Measurements from ENCODE around the gene BNC2.

The BNC2 gene

GRCh38 chr9:16526380-16526779, 344.1 kb downstream of the BNC2 start:
- Mint-ChIP-seq H3K4me3 (no peak overlapping the region), H3K36me3 (ENCODE audit: low read depth) (peaks cover 9% of the 10 kb centered on the region), H3K27ac (peak overlapping the region in 2 of 3 experiments; percentile 17 to 28), H3K9me3 (no peaks in the 10 kb centered on the region), H3K4me1 (peaks cover 37% of the 10 kb centered on the region), H3K27me3 (ENCODE audit: low read depth) (no peaks in the 10 kb centered on the region)
- TF ChIP-seq, protein P1, sequence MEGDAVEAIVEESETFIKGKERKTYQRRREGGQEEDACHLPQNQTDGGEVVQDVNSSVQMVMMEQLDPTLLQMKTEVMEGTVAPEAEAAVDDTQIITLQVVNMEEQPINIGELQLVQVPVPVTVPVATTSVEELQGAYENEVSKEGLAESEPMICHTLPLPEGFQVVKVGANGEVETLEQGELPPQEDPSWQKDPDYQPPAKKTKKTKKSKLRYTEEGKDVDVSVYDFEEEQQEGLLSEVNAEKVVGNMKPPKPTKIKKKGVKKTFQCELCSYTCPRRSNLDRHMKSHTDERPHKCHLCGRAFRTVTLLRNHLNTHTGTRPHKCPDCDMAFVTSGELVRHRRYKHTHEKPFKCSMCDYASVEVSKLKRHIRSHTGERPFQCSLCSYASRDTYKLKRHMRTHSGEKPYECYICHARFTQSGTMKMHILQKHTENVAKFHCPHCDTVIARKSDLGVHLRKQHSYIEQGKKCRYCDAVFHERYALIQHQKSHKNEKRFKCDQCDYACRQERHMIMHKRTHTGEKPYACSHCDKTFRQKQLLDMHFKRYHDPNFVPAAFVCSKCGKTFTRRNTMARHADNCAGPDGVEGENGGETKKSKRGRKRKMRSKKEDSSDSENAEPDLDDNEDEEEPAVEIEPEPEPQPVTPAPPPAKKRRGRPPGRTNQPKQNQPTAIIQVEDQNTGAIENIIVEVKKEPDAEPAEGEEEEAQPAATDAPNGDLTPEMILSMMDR (IDR thresholded peaks at IDR 0.05; ENCODE audit: unreplicated experiment in 3 of 3), result no peak

DNA sequence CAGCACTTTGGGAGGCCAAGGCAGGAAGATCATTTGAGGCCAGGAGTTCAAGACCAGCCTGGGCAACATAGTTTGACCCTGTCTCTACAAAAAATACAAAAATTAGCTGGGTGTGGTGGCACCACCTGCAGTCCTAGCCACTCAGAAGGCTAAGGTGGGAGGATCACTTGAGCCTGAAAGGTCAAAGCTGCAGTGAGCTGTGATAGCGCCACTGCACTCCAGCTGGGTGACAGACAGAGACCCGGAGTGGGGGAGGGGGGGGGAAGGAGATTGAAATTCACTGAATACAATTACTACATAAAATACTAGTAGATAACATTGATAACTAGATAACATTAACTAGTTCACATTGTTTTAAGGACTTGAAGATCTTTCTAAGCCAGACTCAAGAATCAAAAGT, 345.6 kb downstream of the BNC2 start:
- H3K27me3 Mint-ChIP-seq (ENCODE audit: low read depth), result no peaks in the 10 kb centered on the region
- H3K9me3 Mint-ChIP-seq, result no peaks in the 10 kb centered on the region
- peak overlapping the region in 1 of 3 experiments; percentile 78 for H3K27ac Mint-ChIP-seq
- peaks cover 5% of the 10 kb centered on the region for H3K36me3 Mint-ChIP-seq (ENCODE audit: low read depth)
- no peak overlapping the region for H3K4me3 Mint-ChIP-seq
- H3K4me1 Mint-ChIP-seq, result peaks cover 41% of the 10 kb centered on the region
- TF ChIP-seq, protein P1 (IDR thresholded peaks at IDR 0.05; ENCODE audit: unreplicated experiment in 3 of 3), result no peak

DNA sequence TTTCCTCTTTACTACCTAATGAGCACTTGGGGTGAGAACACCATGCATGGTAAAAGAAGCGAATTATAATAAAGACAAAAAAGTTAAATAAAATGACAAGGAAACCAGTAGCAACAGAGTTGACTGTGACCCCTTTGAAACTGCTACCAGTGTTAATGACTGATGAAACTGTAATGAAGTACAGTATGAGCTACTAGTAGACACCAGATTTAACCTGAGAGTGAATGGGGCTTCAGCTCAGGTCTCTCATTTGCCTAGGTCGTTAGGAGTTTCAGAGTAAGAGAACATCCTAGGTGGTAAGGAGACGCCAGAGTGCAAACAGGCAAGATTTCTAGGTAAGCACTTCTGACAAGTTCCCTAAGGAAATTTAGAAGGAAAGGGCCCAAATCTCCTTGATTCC, 346.4 kb downstream of the BNC2 start:
- Mint-ChIP-seq H3K36me3 (ENCODE audit: low read depth) (peaks cover 7% of the 10 kb centered on the region), H3K9me3 (no peaks in the 10 kb centered on the region), H3K4me3 (no peak overlapping the region), H3K4me1 (peaks cover 47% of the 10 kb centered on the region), H3K27ac (peak overlapping the region; percentile 60 to 78 (median 69)), H3K27me3 (ENCODE audit: low read depth) (no peaks in the 10 kb centered on the region)
- TF ChIP-seq, protein P1 (IDR thresholded peaks at IDR 0.05; ENCODE audit: unreplicated experiment in 3 of 3), result no peak

- peaks cover 60% of the 10 kb centered on the region for H3K4me1 Mint-ChIP-seq
- H3K9me3 Mint-ChIP-seq, result no peaks in the 10 kb centered on the region
- TF ChIP-seq, protein P1 (IDR thresholded peaks at IDR 0.05; ENCODE audit: unreplicated experiment in 3 of 3), result no peak
- H3K36me3 Mint-ChIP-seq (ENCODE audit: low read depth), result peaks cover 7% of the 10 kb centered on the region
- peak overlapping the region; percentile 98 to 100 (median 98) for H3K27ac Mint-ChIP-seq
- no peaks in the 10 kb centered on the region for H3K27me3 Mint-ChIP-seq (ENCODE audit: low read depth)
- peak overlapping the region; percentile 5 to 57 (median 29) for H3K4me3 Mint-ChIP-seq
These were observed 348.5 kb downstream of the BNC2 start for GRCh38 chr9:16521868-16522411.

- no peak overlapping the region for H3K4me3 Mint-ChIP-seq
- peaks cover 7% of the 10 kb centered on the region for H3K36me3 Mint-ChIP-seq (ENCODE audit: low read depth)
- TF ChIP-seq, protein P1 (IDR thresholded peaks at IDR 0.05; ENCODE audit: unreplicated experiment in 3 of 3), result no peak
- peak overlapping the region in 2 of 3 experiments; percentile 82 to 100 for H3K27ac Mint-ChIP-seq
- no peaks in the 10 kb centered on the region for H3K27me3 Mint-ChIP-seq (ENCODE audit: low read depth)
- no peaks in the 10 kb centered on the region for H3K9me3 Mint-ChIP-seq
- H3K4me1 Mint-ChIP-seq, result peaks cover 76% of the 10 kb centered on the region
These were observed 351.5 kb downstream of the BNC2 start for GRCh38 chr9:16519001-16519400.

DNA sequence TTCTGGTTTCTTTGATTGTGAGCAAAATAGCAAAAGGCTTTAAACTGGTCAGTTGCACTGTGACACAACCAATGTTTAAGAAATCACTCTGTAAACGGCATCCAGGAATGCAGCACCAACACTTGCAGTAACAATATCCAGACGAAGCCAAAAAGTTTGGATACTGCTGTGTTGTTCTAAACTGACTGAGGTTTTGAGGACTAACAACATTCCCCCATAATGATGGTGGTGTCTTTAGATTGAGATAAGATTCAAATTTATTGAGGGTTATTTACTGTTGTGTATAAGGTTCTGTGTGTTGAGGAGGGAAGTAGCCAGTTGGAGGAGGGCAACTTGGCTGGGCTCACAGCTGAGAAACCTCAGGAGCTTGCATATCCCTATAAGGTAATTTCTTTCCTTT, 353.6 kb downstream of the BNC2 start:
- Mint-ChIP-seq H3K9me3 (no peaks in the 10 kb centered on the region), H3K4me3 (peak overlapping the region in 1 of 3 experiments; percentile 1), H3K27ac (peak overlapping the region; percentile 90 to 98 (median 95)), H3K27me3 (ENCODE audit: low read depth) (no peaks in the 10 kb centered on the region), H3K4me1 (peaks cover 66% of the 10 kb centered on the region), H3K36me3 (ENCODE audit: low read depth) (peaks cover 3% of the 10 kb centered on the region)
- TF ChIP-seq, protein P1 (IDR thresholded peaks at IDR 0.05; ENCODE audit: unreplicated experiment in 3 of 3), result no peak
